Suprapubic skin (tissue), 4 donors: ENCODE results near the gene DGCR2. TPM values are rescaled to one million over a fixed set of nuclear protein-coding genes. Genes with fewer than 3 reads are reported as not detected.

Source experiments
- DNase-seq, 2 donors: peaks; one replicate each; pipeline ENCODE4 v3.0.0-alpha.2; 2019; ENCODE audit warnings: low spot score in 2 of 2
- H3K27ac ChIP-seq: fragments of 200-600 bp; sonication (generic); one replicate; pipeline ENCODE4 v1.5.1; 2019
- H3K27me3 ChIP-seq: fragments of 200-600 bp; sonication (generic); one replicate; pipeline ENCODE4 v1.5.1; 2019
- H3K36me3 ChIP-seq: fragments of 200-600 bp; sonication (generic); one replicate; pipeline ENCODE4 v1.5.1; 2019
- H3K4me1 ChIP-seq: fragments of 200-600 bp; sonication (generic); one replicate; pipeline ENCODE4 v1.5.1; 2019
- H3K4me3 ChIP-seq: fragments of 200-600 bp; sonication (generic); one replicate; pipeline ENCODE4 v1.5.1; 2019; ENCODE audit warnings: mild to moderate bottlenecking
- H3K9me3 ChIP-seq: fragments of 200-600 bp; sonication (generic); one replicate; pipeline ENCODE4 v1.5.1; 2019
- CTCF ChIP-seq, 2 donors: fragments of 200-600 bp in 1 of 2; fragments of 450-650 bp in 1 of 2; sonication (generic) in 1 of 2; IDR thresholded peaks; one replicate each; pipeline ENCODE4 v1.5.1; 2016 to 2019; ENCODE audit warnings: antibody characterized with exemption in 2 of 2, mild to moderate bottlenecking in 1 of 2, moderate library complexity in 1 of 2
- EP300 ChIP-seq: sonication (generic); formaldehyde crosslinking; IDR thresholded peaks from one replicate; pipeline ENCODE4 v1.6.1; 2017; ENCODE audit warnings: antibody characterized with exemption
- POLR2A ChIP-seq, 2 donors: fragments of 450-650 bp; IDR thresholded peaks; one replicate each; pipeline ENCODE4 v1.6.1; 2017; ENCODE audit warnings: antibody characterized with exemption in 2 of 2, mild to moderate bottlenecking in 2 of 2, moderate library complexity in 2 of 2
- POLR2AphosphoS5 ChIP-seq, 3 donors: sonication (generic); formaldehyde crosslinking; IDR thresholded peaks; one replicate each; pipeline ENCODE4 v1.6.1; 2017; ENCODE audit warnings: antibody characterized with exemption in 3 of 3
- WGBS: methylation state at CpG from one replicate; pipeline ENCODE4 v1.1.5; 2018; 5-methylcytosine and 5-hydroxymethylcytosine counted together
- total RNA-seq, 4 donors: library from RNA; depleted of rRNA; stranded (reverse); fragments of >200 nt; gene quantifications; one replicate each; pipeline ENCODE4 v1.1.0, GENCODE V29; 2016

The DGCR2 gene
- total RNA-seq, 4 donors from 2014 or later = 115 to 172 (median 130) TPM

GRCh38 chr22:18994701-18995326 is 127.4 kb downstream of the DGCR2 start:
- no peak for DNase-seq
- 67% methylated on average over 12 of the region's 15 CpGs for WGBS
- Histone ChIP-seq H3K27me3 (peaks cover 49% of the 10 kb centered on the region), H3K36me3 (no peaks in the 10 kb centered on the region), H3K4me3 (no peak overlapping the region), H3K9me3 (no peaks in the 10 kb centered on the region), H3K4me1 (no peaks in the 10 kb centered on the region), H3K27ac (no peak overlapping the region)
- TF ChIP-seq POLR2AphosphoS5 (IDR thresholded peaks at IDR 0.05) (no peak), EP300 (no peak), POLR2A (IDR thresholded peaks at IDR 0.05) (no peak), CTCF (IDR thresholded peaks at IDR 0.05) (no peak)

- no peak overlapping the region for H3K27ac ChIP-seq
- no peak overlapping the region for H3K4me3 ChIP-seq
- WGBS = 78% methylated on average over 8 of the region's 17 CpGs
- H3K36me3 ChIP-seq = no peaks in the 10 kb centered on the region
- no peak for DNase-seq
- TF ChIP-seq POLR2AphosphoS5 (IDR thresholded peaks at IDR 0.05) = no peak
- TF ChIP-seq CTCF (IDR thresholded peaks at IDR 0.05) = no peak
- TF ChIP-seq EP300 = no peak
- TF ChIP-seq POLR2A (IDR thresholded peaks at IDR 0.05) = no peak
- peaks cover 51% of the 10 kb centered on the region for H3K27me3 ChIP-seq
- H3K9me3 ChIP-seq = no peaks in the 10 kb centered on the region
- no peaks in the 10 kb centered on the region for H3K4me1 ChIP-seq
Observed at GRCh38 chr22:18994056-18994455, 128.2 kb downstream of the DGCR2 start.

- no peak for TF ChIP-seq POLR2AphosphoS5 (IDR thresholded peaks at IDR 0.05)
- TF ChIP-seq POLR2A (IDR thresholded peaks at IDR 0.05) = no peak
- no peak for TF ChIP-seq CTCF (IDR thresholded peaks at IDR 0.05)
- TF ChIP-seq EP300 = no peak
- no peak for DNase-seq
- H3K27ac ChIP-seq = no peak overlapping the region
- H3K27me3 ChIP-seq = peaks cover 46% of the 10 kb centered on the region
- no peaks in the 10 kb centered on the region for H3K9me3 ChIP-seq
- no peaks in the 10 kb centered on the region for H3K4me1 ChIP-seq
- 90% methylated on average over 8 of the region's 10 CpGs for WGBS
- H3K36me3 ChIP-seq = no peaks in the 10 kb centered on the region
- no peak overlapping the region for H3K4me3 ChIP-seq
Observed at GRCh38 chr22:18992543-18993198, 129.5 kb downstream of the DGCR2 start.

- Histone ChIP-seq H3K27me3 (peaks cover 38% of the 10 kb centered on the region), H3K36me3 (no peaks in the 10 kb centered on the region), H3K27ac (no peak overlapping the region), H3K4me3 (no peak overlapping the region), H3K4me1 (no peaks in the 10 kb centered on the region), H3K9me3 (no peaks in the 10 kb centered on the region)
- TF ChIP-seq POLR2AphosphoS5 (IDR thresholded peaks at IDR 0.05) (no peak), POLR2A (IDR thresholded peaks at IDR 0.05) (no peak), EP300 (no peak), CTCF (IDR thresholded peaks at IDR 0.05) (no peak)
- no peak for DNase-seq
- WGBS = 97% methylated on average over 7 of the region's 33 CpGs
Observed at GRCh38 chr22:18991821-18992442, 130.3 kb downstream of the DGCR2 start.

- Histone ChIP-seq H3K27ac (no peak overlapping the region), H3K4me1 (no peaks in the 10 kb centered on the region), H3K4me3 (no peak overlapping the region), H3K36me3 (no peaks in the 10 kb centered on the region), H3K27me3 (peaks cover 30% of the 10 kb centered on the region), H3K9me3 (no peaks in the 10 kb centered on the region)
- TF ChIP-seq POLR2A (IDR thresholded peaks at IDR 0.05) (no peak), POLR2AphosphoS5 (IDR thresholded peaks at IDR 0.05) (no peak), CTCF (IDR thresholded peaks at IDR 0.05) (no peak), EP300 (no peak)
- WGBS = 87% methylated on average over 7 of the region's 7 CpGs
- DNase-seq = no peak
Observed at GRCh38 chr22:18991138-18991432, 131.1 kb downstream of the DGCR2 start.
